NCI-H2196 treated with DMSO at 0.1 percent for 48 hours (cell line): ENCODE results near the gene USPL1.
"Not testable (repeated sequence)": the region's sequence is repeated elsewhere in the genome, so short reads cannot be mapped to it uniquely, and the experiment has no call there.

Experiments
- DNase-seq: peaks from one replicate; lab custom pipeline; 2025; ENCODE audit not compliant: unreplicated experiment; lab: John Stamatoyannopoulos, UW

USPL1 gene

GRCh38 chr13:30617315-30618185 lies at the start of gene USPL1:
Gene USPL1 (plus strand): TSS chr13:30617920. CDS start chr13:30621141, 3,221 bp downstream.
- peak; percentile 77 for DNase-seq

- DNase-seq, result no peak
These were observed 47.7 kb upstream of the USPL1 start for GRCh38 chr13:30569901-30570576.

- DNase-seq, result no peak
These were observed 47.0 kb upstream of the USPL1 start for GRCh38 chr13:30570691-30571090.

- no peak for DNase-seq
These were observed 44.9 kb upstream of the USPL1 start for GRCh38 chr13:30572859-30573275.

- DNase-seq, result no peak
These were observed 41.2 kb upstream of the USPL1 start for GRCh38 chr13:30576528-30576927.

GRCh38 chr13:30577401-30577852 lies 40.3 kb upstream of the USPL1 start:
- no peak for DNase-seq

- DNase-seq, result no peak
These were observed 36.7 kb upstream of the USPL1 start for GRCh38 chr13:30580852-30581502.

GRCh38 chr13:30581582-30581981 lies 36.1 kb upstream of the USPL1 start:
- DNase-seq, result no peak

- DNase-seq, result no peak
These were observed 33.5 kb upstream of the USPL1 start for GRCh38 chr13:30584051-30584731.

- no peak for DNase-seq
These were observed 31.9 kb upstream of the USPL1 start for GRCh38 chr13:30585748-30586262.

GRCh38 chr13:30587231-30587630 lies 30.5 kb upstream of the USPL1 start:
- DNase-seq, result no peak

GRCh38 chr13:30587739-30588138 lies 30.0 kb upstream of the USPL1 start:
- no peak for DNase-seq

- DNase-seq, result no peak
These were observed 24.7 kb upstream of the USPL1 start for GRCh38 chr13:30593001-30593400.

GRCh38 chr13:30600496-30600895 lies 17.2 kb upstream of the USPL1 start:
- no peak for DNase-seq

GRCh38 chr13:30601836-30602235 lies 15.9 kb upstream of the USPL1 start:
- DNase-seq, result no peak

- DNase-seq, result no peak
These were observed 12.7 kb upstream of the USPL1 start for GRCh38 chr13:30605052-30605451.

GRCh38 chr13:30607186-30607585 lies 10.5 kb upstream of the USPL1 start:
- DNase-seq, result not testable (repeated sequence)

- no peak for DNase-seq
These were observed 9.8 kb upstream of the USPL1 start for GRCh38 chr13:30607908-30608307.

GRCh38 chr13:30608364-30608763 lies 9.4 kb upstream of the USPL1 start:
- no peak for DNase-seq

GRCh38 chr13:30610311-30610710 lies 7.4 kb upstream of the USPL1 start:
- no peak for DNase-seq

- no peak for DNase-seq
These were observed 2.2 kb upstream of the USPL1 start for GRCh38 chr13:30615481-30615865.
